GM12873 (cell line): ENCODE measurements around the gene CELF1.

Experiments used
- TF ChIP-seq, protein P1 (sequence below): IDR thresholded peaks from 2 replicates; pipeline ENCODE4 v1.5.1; 2012; ENCODE audit warnings: low read depth, mild to moderate bottlenecking, moderate library complexity, low read length, control low read depth; ENCODE audit not compliant: insufficient read depth; ENCODE audit errors: missing control alignments

Gene CELF1

DNA sequence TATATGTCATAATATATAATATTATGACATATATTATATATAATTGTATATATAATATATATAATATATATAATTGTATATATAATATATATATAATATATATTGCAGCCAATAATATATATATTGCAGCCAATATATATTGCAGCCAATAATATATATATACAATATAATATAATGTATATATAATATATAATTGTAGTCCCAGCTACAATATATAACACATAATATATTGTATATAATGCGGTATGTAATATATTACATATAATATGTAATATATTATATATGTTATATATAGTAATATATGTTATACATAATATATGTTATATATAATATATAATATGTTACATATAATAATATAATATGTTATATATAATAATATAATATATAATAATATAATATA lies 5.8 kb upstream of the CELF1 start:
- TF ChIP-seq, protein P1, sequence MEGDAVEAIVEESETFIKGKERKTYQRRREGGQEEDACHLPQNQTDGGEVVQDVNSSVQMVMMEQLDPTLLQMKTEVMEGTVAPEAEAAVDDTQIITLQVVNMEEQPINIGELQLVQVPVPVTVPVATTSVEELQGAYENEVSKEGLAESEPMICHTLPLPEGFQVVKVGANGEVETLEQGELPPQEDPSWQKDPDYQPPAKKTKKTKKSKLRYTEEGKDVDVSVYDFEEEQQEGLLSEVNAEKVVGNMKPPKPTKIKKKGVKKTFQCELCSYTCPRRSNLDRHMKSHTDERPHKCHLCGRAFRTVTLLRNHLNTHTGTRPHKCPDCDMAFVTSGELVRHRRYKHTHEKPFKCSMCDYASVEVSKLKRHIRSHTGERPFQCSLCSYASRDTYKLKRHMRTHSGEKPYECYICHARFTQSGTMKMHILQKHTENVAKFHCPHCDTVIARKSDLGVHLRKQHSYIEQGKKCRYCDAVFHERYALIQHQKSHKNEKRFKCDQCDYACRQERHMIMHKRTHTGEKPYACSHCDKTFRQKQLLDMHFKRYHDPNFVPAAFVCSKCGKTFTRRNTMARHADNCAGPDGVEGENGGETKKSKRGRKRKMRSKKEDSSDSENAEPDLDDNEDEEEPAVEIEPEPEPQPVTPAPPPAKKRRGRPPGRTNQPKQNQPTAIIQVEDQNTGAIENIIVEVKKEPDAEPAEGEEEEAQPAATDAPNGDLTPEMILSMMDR: no peak

DNA sequence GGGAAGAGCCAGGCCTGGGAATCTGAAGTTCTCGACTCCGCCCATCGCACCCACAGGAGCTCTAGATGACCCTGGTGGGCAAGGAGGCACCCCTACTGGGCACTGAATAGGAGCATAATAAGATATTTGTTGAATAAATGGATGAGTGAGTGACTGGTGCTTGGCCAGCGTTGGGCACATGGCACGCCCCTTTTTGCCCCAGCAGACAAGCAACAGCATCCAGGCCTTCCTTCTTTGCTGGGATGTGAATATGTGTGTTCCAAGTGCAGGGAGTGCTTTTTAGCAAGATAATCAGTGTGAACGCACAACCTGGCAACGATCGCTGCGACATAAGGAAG lies 443 bp upstream of the CELF1 start:
- TF ChIP-seq, protein P1: no peak

DNA sequence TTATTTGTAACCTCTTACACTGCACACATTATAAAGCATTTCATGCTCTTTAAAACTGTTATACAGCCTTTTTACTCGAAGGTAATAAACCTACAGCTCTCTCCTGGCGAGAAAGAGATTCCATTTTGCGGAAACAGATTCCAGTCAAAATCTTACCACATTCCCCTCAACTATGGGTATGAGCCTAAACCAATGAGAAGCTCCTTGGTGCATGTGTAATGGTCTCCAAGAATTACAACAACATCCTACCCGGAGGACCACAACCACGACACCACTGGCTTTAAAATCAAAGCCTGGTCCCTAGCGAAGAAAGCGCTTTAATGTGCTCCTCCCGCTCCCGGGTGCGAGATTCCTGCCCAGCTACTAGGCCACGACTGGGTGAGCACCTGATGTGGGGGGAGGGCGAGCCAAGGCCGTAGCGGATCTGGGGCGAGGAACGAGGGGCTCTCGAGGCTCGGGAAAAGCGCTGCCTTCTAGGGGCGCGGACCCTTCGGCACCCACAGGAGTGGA lies 821 bp downstream of the CELF1 start:
- TF ChIP-seq, protein P1: no peak

DNA sequence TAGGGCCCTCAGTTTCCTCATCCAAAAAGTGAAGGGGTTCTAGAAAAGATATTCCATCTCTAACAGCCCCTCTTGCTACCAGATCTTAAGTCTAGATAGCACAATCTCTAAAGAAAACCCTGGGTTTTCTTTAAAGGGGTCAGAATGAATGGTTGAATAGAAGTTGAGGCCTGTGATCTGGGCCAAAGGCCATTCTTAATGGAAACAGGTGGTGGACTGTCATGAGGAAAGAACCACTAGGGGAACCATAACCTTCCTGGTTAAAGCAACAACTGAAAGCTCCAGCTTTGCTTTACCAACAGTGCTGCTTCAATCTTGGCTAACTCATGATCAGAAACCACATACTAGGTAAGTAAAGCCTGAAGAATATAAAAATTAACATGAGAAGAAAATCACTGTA lies 1.8 kb downstream of the CELF1 start:
- TF ChIP-seq, protein P1: peak; percentile 76

DNA sequence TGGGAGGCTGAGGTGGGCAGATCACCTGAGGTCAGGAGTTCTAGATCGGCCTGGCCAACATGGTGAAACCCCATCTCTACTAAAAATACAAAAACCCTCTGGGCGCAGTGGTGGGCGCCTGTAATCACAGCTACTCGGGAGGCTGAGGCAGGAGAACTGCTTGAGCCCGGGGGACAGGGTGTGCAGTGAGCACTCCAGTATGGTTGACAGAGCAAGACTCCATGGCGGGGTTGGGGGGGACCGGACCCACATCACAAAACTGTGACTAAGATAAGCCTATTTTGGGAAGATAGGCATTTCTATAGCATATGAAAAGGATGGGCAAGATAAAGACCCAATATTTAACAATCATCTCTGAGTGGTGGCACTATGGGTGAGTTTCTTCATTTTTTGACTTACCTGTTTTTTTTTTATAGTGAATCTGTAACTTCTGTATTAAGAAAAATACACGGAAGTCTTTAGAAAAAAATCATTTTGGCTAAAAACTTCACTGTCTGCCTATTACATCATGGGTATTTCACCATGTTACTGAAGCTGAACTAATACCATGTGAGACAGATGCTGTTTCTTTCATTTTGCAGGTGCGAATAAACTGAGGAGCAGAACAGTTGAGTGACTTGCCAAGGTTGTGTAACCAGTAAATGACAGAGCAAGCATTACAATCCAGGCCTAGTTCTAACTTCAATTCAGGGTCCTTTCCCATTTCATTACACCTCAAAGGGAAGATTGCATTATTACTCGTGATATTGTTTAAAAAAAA lies 2.5 kb downstream of the CELF1 start:
- TF ChIP-seq, protein P1: no peak

DNA sequence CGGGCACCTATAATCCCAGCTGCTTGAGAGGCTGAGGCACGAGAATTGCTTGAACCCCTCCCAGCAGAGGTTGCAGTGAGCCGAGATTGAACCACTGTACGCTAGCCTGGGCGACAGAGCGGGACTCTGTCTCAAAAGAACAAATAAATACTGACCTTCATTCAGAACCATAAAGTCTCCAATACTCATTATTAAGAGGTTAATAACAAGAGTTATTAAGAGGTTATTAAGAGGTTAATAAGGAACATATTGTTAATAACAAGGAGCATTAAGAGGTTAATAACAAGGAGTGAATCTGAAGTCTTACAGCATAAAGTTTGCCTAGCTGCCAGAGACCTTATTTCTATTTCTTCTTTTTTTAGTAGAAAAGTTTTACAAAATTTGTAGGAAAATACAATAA lies 7.6 kb downstream of the CELF1 start:
- TF ChIP-seq, protein P1: no peak

DNA sequence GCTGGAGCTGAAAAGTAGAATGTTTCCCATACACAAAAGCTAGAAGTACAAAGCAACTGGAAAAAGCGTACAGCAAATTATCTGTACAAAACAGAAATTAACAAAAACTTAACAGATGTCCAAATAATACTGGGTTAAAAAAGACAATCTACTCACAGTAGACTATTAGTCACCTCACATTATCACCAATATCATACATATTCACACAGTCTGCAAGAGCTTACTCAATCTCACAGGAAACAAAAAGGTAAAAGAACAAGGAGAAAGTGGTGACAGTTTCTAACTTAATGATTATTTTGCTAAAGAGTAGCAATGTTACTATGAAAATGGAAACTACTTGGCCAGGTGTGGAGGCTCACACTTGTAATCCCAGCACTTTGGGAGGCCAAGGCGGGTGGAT lies 11.9 kb downstream of the CELF1 start:
- TF ChIP-seq, protein P1: no peak
